C4-2B (cell line): ENCODE data around the gene AGRP.

ENCODE experiments used
- H3K27ac ChIP-seq: fragments of 450-650 bp; 2 replicates; pipeline ENCODE4 v1.5.1; 2017
- CTCF ChIP-seq: fragments of 450-650 bp; conservative IDR thresholded peaks from 2 replicates; pipeline ENCODE4 v1.5.1; 2017; ENCODE audit warnings: mild to moderate bottlenecking
- ZFX ChIP-seq: fragments of 450-650 bp; IDR thresholded peaks from 2 replicates; pipeline ENCODE4 v1.6.1; 2017

The AGRP gene

GRCh38 chr16:67435758-67436164, 47.6 kb downstream of the AGRP start:
- H3K27ac ChIP-seq = no peak overlapping the region
- TF ChIP-seq CTCF (no peak), ZFX (no peak)

GRCh38 chr16:67433131-67433719, 50.1 kb downstream of the AGRP start:
- TF ChIP-seq CTCF (no peak), ZFX (no peak)
- peak overlapping the region; percentile 94; the same call in 1 of the 2 replicates for H3K27ac ChIP-seq
